ENCODE results near the gene METTL25. TPM values are rescaled to one million over a fixed set of nuclear protein-coding genes. Genes with fewer than 3 reads are reported as not detected.

Gene METTL25
- total RNA-seq, 1 experiment from 2014 or later: 11.6 TPM

- no peaks in the 10 kb centered on the region for H3K27me3 Mint-ChIP-seq (ENCODE audit: low read depth)
- Histone ChIP-seq H3K4me2 (ENCODE audit: insufficient read depth, insufficient read length, low read length) (no peak overlapping the region), H4K20me1 (ENCODE audit: control insufficient read depth, insufficient read depth, insufficient read length) (no peaks in the 10 kb centered on the region), H3K27me3 (ENCODE audit: insufficient read depth, low read length) (no peaks in the 10 kb centered on the region), H2BK12ac (ENCODE audit: insufficient read length, low read depth, low read length) (no peak overlapping the region), H3K79me1 (ENCODE audit: insufficient read depth, low read depth, low read length, poor library complexity, severe bottlenecking) (no peaks in the 10 kb centered on the region), H2AK5ac (ENCODE audit: insufficient read length, low read length) (no peak overlapping the region), H2AFZ (ENCODE audit: low read length) (no peak overlapping the region), H2BK5ac (ENCODE audit: insufficient read length, low read length) (no peak overlapping the region), H3T11ph (ENCODE audit: low read length) (no peak overlapping the region), H2BK15ac (ENCODE audit: low read depth, low read length) (no peak overlapping the region), H3K56ac (ENCODE audit: insufficient read length, low read depth, low read length) (no peak overlapping the region), H3K9me3 (ENCODE audit: control insufficient read depth, low read depth, low read length) (no peaks in the 10 kb centered on the region), H4K5ac (ENCODE audit: insufficient read length, low read depth, low read length) (no peak overlapping the region), H4K91ac (ENCODE audit: insufficient read length, low read depth, low read length) (no peak overlapping the region), H3K14ac (ENCODE audit: insufficient read depth, low read length) (no peak overlapping the region), H3K23me2 (ENCODE audit: insufficient read length, low read depth, low read length, poor library complexity, severe bottlenecking) (no peaks in the 10 kb centered on the region), H2BK120ac (ENCODE audit: low read depth, low read length, poor library complexity, severe bottlenecking) (no peak overlapping the region), H3K4ac (ENCODE audit: low read depth, low read length) (no peak overlapping the region), H3K9ac (ENCODE audit: extremely low read depth, insufficient read length, low read length) (no peak overlapping the region), H3K27ac (ENCODE audit: insufficient read length, low read depth, low read length) (no peak overlapping the region), H3K18ac (ENCODE audit: insufficient read length, low read depth, low read length) (no peak overlapping the region), H3K4me1 (ENCODE audit: insufficient read depth, low read length) (peaks cover 4% of the 10 kb centered on the region; the same call in 1 of the 2 replicates), H4K8ac (replicated peaks; ENCODE audit: insufficient read length, low read depth, low read length) (no peak overlapping the region), H3K79me2 (ENCODE audit: insufficient read depth, low read length) (no peaks in the 10 kb centered on the region), H2BK20ac (ENCODE audit: low read depth, low read length, poor library complexity, severe bottlenecking) (no peak overlapping the region), H3K23ac (ENCODE audit: insufficient read length, low read depth, low read length) (no peak overlapping the region)
- H3K4me3 Mint-ChIP-seq: no peak overlapping the region
- no peaks in the 10 kb centered on the region for H3K36me3 Mint-ChIP-seq (ENCODE audit: insufficient read depth in 1 of 3, low read depth in 3 of 3)
- TF ChIP-seq CTCF (conservative IDR thresholded peaks at IDR 0.05): no peak
- H3K9me3 Mint-ChIP-seq: no peaks in the 10 kb centered on the region; a peak in 1 of 5 replicates
- H3K4me1 Mint-ChIP-seq: peaks cover 14 to 16% of the 10 kb centered on the region in 2 experiments
- no CpG with 5 or more reads among the region's 1 CpG for WGBS (ENCODE audit: extremely low coverage, insufficient read length, low lambda C conversion rate)
- H3K27ac Mint-ChIP-seq: no peak overlapping the region
- DNase-seq: no peak
These were observed 30.5 kb upstream of the METTL25 start for GRCh38 chr12:82327861-82328260.
